Measurements from ENCODE around the gene ALPL.

The ALPL gene

GRCh38 chr1:21610027-21610426 lies 100.8 kb downstream of the ALPL start:
- H3K4me3 ChIP-seq (ENCODE audit: insufficient read length, low read depth) = no peak overlapping the region
- TF ChIP-seq ZNF274 (IDR thresholded peaks at IDR 0.05; ENCODE audit: low read depth, low read length) (no peak), SUZ12 (IDR thresholded peaks at IDR 0.05; ENCODE audit: extremely low read depth, insufficient read depth, insufficient read length) (no peak), YY1 (IDR thresholded peaks at IDR 0.05; ENCODE audit: insufficient read depth, insufficient read length) (no peak)
- H3K4me1 ChIP-seq (ENCODE audit: insufficient read depth, insufficient read length) = peaks cover 5% of the 10 kb centered on the region
- H3K9me3 ChIP-seq (ENCODE audit: insufficient read depth, low read length) = no peaks in the 10 kb centered on the region
- H3K27me3 ChIP-seq (ENCODE audit: insufficient read depth, insufficient read length) = no peaks in the 10 kb centered on the region
- DNase-seq (ENCODE audit: low read depth, low spot score) = no peak
- H3K36me3 ChIP-seq (ENCODE audit: insufficient read depth, insufficient read length, low read length) = no peaks in the 10 kb centered on the region
- H3K9ac ChIP-seq (ENCODE audit: insufficient read length, low read depth) = no peak overlapping the region

GRCh38 chr1:21610989-21611785 lies 102.0 kb downstream of the ALPL start:
- H3K9ac ChIP-seq (ENCODE audit: insufficient read length, low read depth) = no peak overlapping the region
- no peak overlapping the region for H3K4me3 ChIP-seq (ENCODE audit: insufficient read length, low read depth)
- H3K36me3 ChIP-seq (ENCODE audit: insufficient read depth, insufficient read length, low read length) = no peaks in the 10 kb centered on the region
- no peaks in the 10 kb centered on the region for H3K27me3 ChIP-seq (ENCODE audit: insufficient read depth, insufficient read length)
- TF ChIP-seq YY1 (IDR thresholded peaks at IDR 0.05; ENCODE audit: insufficient read depth, insufficient read length) (no peak), SUZ12 (IDR thresholded peaks at IDR 0.05; ENCODE audit: extremely low read depth, insufficient read depth, insufficient read length) (no peak), ZNF274 (IDR thresholded peaks at IDR 0.05; ENCODE audit: low read depth, low read length) (no peak)
- no peaks in the 10 kb centered on the region for H3K9me3 ChIP-seq (ENCODE audit: insufficient read depth, low read length)
- no peak for DNase-seq (ENCODE audit: low read depth, low spot score)
- H3K4me1 ChIP-seq (ENCODE audit: insufficient read depth, insufficient read length) = no peaks in the 10 kb centered on the region

- no peak overlapping the region for H3K9ac ChIP-seq (ENCODE audit: insufficient read length, low read depth)
- no peaks in the 10 kb centered on the region for H3K4me1 ChIP-seq (ENCODE audit: insufficient read depth, insufficient read length)
- H3K36me3 ChIP-seq (ENCODE audit: insufficient read depth, insufficient read length, low read length) = no peaks in the 10 kb centered on the region
- no peak for TF ChIP-seq YY1 (IDR thresholded peaks at IDR 0.05; ENCODE audit: insufficient read depth, insufficient read length)
- no peak for TF ChIP-seq ZNF274 (IDR thresholded peaks at IDR 0.05; ENCODE audit: low read depth, low read length)
- no peak for TF ChIP-seq SUZ12 (IDR thresholded peaks at IDR 0.05; ENCODE audit: extremely low read depth, insufficient read depth, insufficient read length)
- no peak overlapping the region for H3K4me3 ChIP-seq (ENCODE audit: insufficient read length, low read depth)
- no peak for DNase-seq (ENCODE audit: low read depth, low spot score)
- no peaks in the 10 kb centered on the region for H3K27me3 ChIP-seq (ENCODE audit: insufficient read depth, insufficient read length)
- no peaks in the 10 kb centered on the region for H3K9me3 ChIP-seq (ENCODE audit: insufficient read depth, low read length)
Measured at GRCh38 chr1:21612057-21612456, 102.8 kb downstream of the ALPL start.

- Histone ChIP-seq H3K27me3 (ENCODE audit: insufficient read depth, insufficient read length) (no peaks in the 10 kb centered on the region), H3K9ac (ENCODE audit: insufficient read length, low read depth) (no peak overlapping the region), H3K9me3 (ENCODE audit: insufficient read depth, low read length) (no peaks in the 10 kb centered on the region), H3K4me3 (ENCODE audit: insufficient read length, low read depth) (no peak overlapping the region), H3K4me1 (ENCODE audit: insufficient read depth, insufficient read length) (no peaks in the 10 kb centered on the region), H3K36me3 (ENCODE audit: insufficient read depth, insufficient read length, low read length) (no peaks in the 10 kb centered on the region)
- DNase-seq (ENCODE audit: low read depth, low spot score) = no peak
- no peak for TF ChIP-seq YY1 (IDR thresholded peaks at IDR 0.05; ENCODE audit: insufficient read depth, insufficient read length)
- TF ChIP-seq ZNF274 (IDR thresholded peaks at IDR 0.05; ENCODE audit: low read depth, low read length) = no peak
- TF ChIP-seq SUZ12 (IDR thresholded peaks at IDR 0.05; ENCODE audit: extremely low read depth, insufficient read depth, insufficient read length) = no peak
Measured at GRCh38 chr1:21613072-21613867, 104.0 kb downstream of the ALPL start.

- no peak for TF ChIP-seq ZNF274 (IDR thresholded peaks at IDR 0.05; ENCODE audit: low read depth, low read length)
- no peak for TF ChIP-seq YY1 (IDR thresholded peaks at IDR 0.05; ENCODE audit: insufficient read depth, insufficient read length)
- no peak for TF ChIP-seq SUZ12 (IDR thresholded peaks at IDR 0.05; ENCODE audit: extremely low read depth, insufficient read depth, insufficient read length)
- Histone ChIP-seq H3K27me3 (ENCODE audit: insufficient read depth, insufficient read length) (no peaks in the 10 kb centered on the region), H3K4me3 (ENCODE audit: insufficient read length, low read depth) (no peak overlapping the region), H3K4me1 (ENCODE audit: insufficient read depth, insufficient read length) (no peaks in the 10 kb centered on the region), H3K36me3 (ENCODE audit: insufficient read depth, insufficient read length, low read length) (no peaks in the 10 kb centered on the region), H3K9ac (ENCODE audit: insufficient read length, low read depth) (no peak overlapping the region), H3K9me3 (ENCODE audit: insufficient read depth, low read length) (no peaks in the 10 kb centered on the region)
- DNase-seq (ENCODE audit: low read depth, low spot score) = no peak
Measured at GRCh38 chr1:21614419-21615115, 105.3 kb downstream of the ALPL start.

GRCh38 chr1:21616372-21616771 lies 107.1 kb downstream of the ALPL start:
- Histone ChIP-seq H3K27me3 (ENCODE audit: insufficient read depth, insufficient read length) (peaks cover 6% of the 10 kb centered on the region), H3K9ac (ENCODE audit: insufficient read length, low read depth) (no peak overlapping the region), H3K4me1 (ENCODE audit: insufficient read depth, insufficient read length) (peaks cover 7% of the 10 kb centered on the region), H3K36me3 (ENCODE audit: insufficient read depth, insufficient read length, low read length) (no peaks in the 10 kb centered on the region), H3K9me3 (ENCODE audit: insufficient read depth, low read length) (no peaks in the 10 kb centered on the region), H3K4me3 (ENCODE audit: insufficient read length, low read depth) (no peak overlapping the region)
- DNase-seq (ENCODE audit: low read depth, low spot score) = no peak
- TF ChIP-seq ZNF274 (IDR thresholded peaks at IDR 0.05; ENCODE audit: low read depth, low read length) (no peak), SUZ12 (IDR thresholded peaks at IDR 0.05; ENCODE audit: extremely low read depth, insufficient read depth, insufficient read length) (no peak), YY1 (IDR thresholded peaks at IDR 0.05; ENCODE audit: insufficient read depth, insufficient read length) (no peak)
